Ovary (tissue), 9 donors: Measurements from ENCODE around the gene AP5Z1. TPM values are rescaled to one million over a fixed set of nuclear protein-coding genes. Genes with fewer than 3 reads are reported as not detected.
A peak's percentile ranks its signal among the peaks of the same experiment; 100 is the strongest.

Experiments
- DNase-seq, 5 donors: peaks; one replicate each; pipeline ENCODE4 v3.0.0-alpha.2; 2019 to 2020
- H3K27ac ChIP-seq, 2 donors: fragments of 200-600 bp; one replicate each; pipeline versions ENCODE4 v1.5.1 to v1.8.0; 2019 to 2022
- H3K27me3 ChIP-seq: fragments of 200-600 bp; one replicate; pipeline ENCODE4 v1.8.0; 2022
- H3K36me3 ChIP-seq: fragments of 200-600 bp; sonication (generic); one replicate; pipeline ENCODE4 v1.5.1; 2019
- H3K4me1 ChIP-seq: one replicate; pipeline ENCODE4 v1.8.1; 2013; ENCODE audit warnings: mild to moderate bottlenecking, moderate library complexity; ENCODE audit not compliant: insufficient read depth
- H3K4me3 ChIP-seq: fragments of 200-600 bp; sonication (generic); one replicate; pipeline ENCODE4 v1.5.1; 2017
- H3K9me3 ChIP-seq, 2 donors: fragments of 200-600 bp in 1 of 2; sonication (generic) in 1 of 2; one replicate each; pipeline versions ENCODE4 v1.5.1 to v1.8.1; 2013 to 2019; ENCODE audit warnings: mild to moderate bottlenecking in 1 of 2, moderate library complexity in 1 of 2
- EP300 ChIP-seq: sonication (generic); formaldehyde crosslinking; IDR thresholded peaks from one replicate; pipeline ENCODE4 v1.6.1; 2017; ENCODE audit warnings: antibody characterized with exemption
- POLR2A ChIP-seq: fragments of 450-650 bp; IDR thresholded peaks from one replicate; pipeline ENCODE4 v1.6.1; 2017; ENCODE audit warnings: antibody characterized with exemption, mild to moderate bottlenecking, moderate library complexity
- WGBS, 3 donors: extraction: QIAGEN DNeasy Blood & Tissue Kit in 1 of 3; methylation state at CpG; one replicate each; pipeline versions ENCODE4 v1.1.5 to v1.1.7; 2013 to 2017; 5-methylcytosine and 5-hydroxymethylcytosine counted together
- intact Hi-C, 4 donors: fragments of 100-400 bp; cut with DNase I; formaldehyde crosslinking; loops; one replicate each; pipeline versions ENCODE4 v1.11.0 to v1.15.1; 2022 to 2023
- polyA plus RNA-seq, 2 donors: library from polyadenylated mRNA; stranded (reverse); fragments of 200-250 nt in 1 of 2; fragments of 350-450 nt in 1 of 2; fragmentation: Illumina TruSeq in 1 of 2; extraction: RNeasy Lipid Tissue Mini Kit (QIAGEN cat#74804) in 1 of 2; gene quantifications; one replicate each; pipeline ENCODE4 v1.2.3, GENCODE V29; 2013 to 2014
- total RNA-seq, 7 donors: library from RNA; depleted of rRNA in 2 of 7; stranded (reverse); fragments of >200 nt in 2 of 7; fragmentation: NEBNext Ultra II Directional in 3 of 7; extraction: Animal tissue kit (Norgen Biotek cat#: 25700) in 3 of 7; gene quantifications; one replicate each; pipeline versions ENCODE4 v1.1.0 to v1.2.4, GENCODE V29; 2016 to 2023
- TF ChIP-seq, protein P1 (sequence below), 3 donors: fragments of 450-650 bp in 2 of 3; fragments of 200-600 bp in 1 of 3; IDR thresholded peaks; one replicate each; pipeline versions ENCODE4 v1.5.1 to v1.8.0; 2016 to 2022; ENCODE audit warnings: antibody characterized with exemption in 3 of 3, mild to moderate bottlenecking in 1 of 3
- donor health status: DM: no; HTN: no; CAD: no; lungs with moderate emphysema.
- donor health status: DM: no; HTN: no; CAD: no.
- donor health status: Bipolar disorder and iron deficiency.
- donor health status: DM: yes; HTN: yes; CAD: no.
- donor health status: DM: no; HTN: no; CAD: no.
- donor health status: DM: yes; HTN: yes; CAD: no.

The AP5Z1 gene
- total and polyA plus RNA-seq, 9 donors, result 2.4 to 37.3 (median 23.1) TPM

- no peak for TF ChIP-seq POLR2A
- TF ChIP-seq, protein P1, sequence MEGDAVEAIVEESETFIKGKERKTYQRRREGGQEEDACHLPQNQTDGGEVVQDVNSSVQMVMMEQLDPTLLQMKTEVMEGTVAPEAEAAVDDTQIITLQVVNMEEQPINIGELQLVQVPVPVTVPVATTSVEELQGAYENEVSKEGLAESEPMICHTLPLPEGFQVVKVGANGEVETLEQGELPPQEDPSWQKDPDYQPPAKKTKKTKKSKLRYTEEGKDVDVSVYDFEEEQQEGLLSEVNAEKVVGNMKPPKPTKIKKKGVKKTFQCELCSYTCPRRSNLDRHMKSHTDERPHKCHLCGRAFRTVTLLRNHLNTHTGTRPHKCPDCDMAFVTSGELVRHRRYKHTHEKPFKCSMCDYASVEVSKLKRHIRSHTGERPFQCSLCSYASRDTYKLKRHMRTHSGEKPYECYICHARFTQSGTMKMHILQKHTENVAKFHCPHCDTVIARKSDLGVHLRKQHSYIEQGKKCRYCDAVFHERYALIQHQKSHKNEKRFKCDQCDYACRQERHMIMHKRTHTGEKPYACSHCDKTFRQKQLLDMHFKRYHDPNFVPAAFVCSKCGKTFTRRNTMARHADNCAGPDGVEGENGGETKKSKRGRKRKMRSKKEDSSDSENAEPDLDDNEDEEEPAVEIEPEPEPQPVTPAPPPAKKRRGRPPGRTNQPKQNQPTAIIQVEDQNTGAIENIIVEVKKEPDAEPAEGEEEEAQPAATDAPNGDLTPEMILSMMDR (IDR thresholded peaks at IDR 0.05), result no peak
- no peak for TF ChIP-seq EP300
- Histone ChIP-seq H3K27me3 (no peaks in the 10 kb centered on the region), H3K4me1 (peaks cover 1% of the 10 kb centered on the region), H3K27ac (no peak overlapping the region), H3K4me3 (no peak overlapping the region), H3K9me3 (no peaks in the 10 kb centered on the region), H3K36me3 (no peaks in the 10 kb centered on the region)
- no peak for DNase-seq
- 82 to 92% (median 84%) methylated on average over 9 of the region's 9 CpGs for WGBS, 3 donors
- intact Hi-C loops, result loop anchor here in 1 of 4 donors (5.0 to 10.0 kb wide), 2 partner anchors 86 to 288 kb away; partner anchors contain the start of gene RADIL
These were observed 21.0 kb downstream of the AP5Z1 start for GRCh38 chr7:4796453-4796852.

- TF ChIP-seq, protein P1 (IDR thresholded peaks at IDR 0.05), result peak; percentile 76 to 88 (median 83)
- no peak for TF ChIP-seq EP300
- intact Hi-C loops, result loop anchor here in 1 of 4 donors (5.0 to 10.0 kb wide), 2 partner anchors 84 to 287 kb away; partner anchors contain the start of gene RADIL
- WGBS, 3 donors, result 31 to 38% (median 33%) methylated on average over 37 of the region's 37 CpGs
- DNase-seq, result peak; percentile 32 to 79 (median 60)
- H3K4me1 ChIP-seq, result no peaks in the 10 kb centered on the region
- H3K27me3 ChIP-seq, result no peaks in the 10 kb centered on the region
- H3K4me3 ChIP-seq, result no peak overlapping the region
- H3K36me3 ChIP-seq, result no peaks in the 10 kb centered on the region
- H3K9me3 ChIP-seq, result no peaks in the 10 kb centered on the region
- no peak overlapping the region for H3K27ac ChIP-seq
These were observed 22.7 kb downstream of the AP5Z1 start for GRCh38 chr7:4797858-4798705.

DNA sequence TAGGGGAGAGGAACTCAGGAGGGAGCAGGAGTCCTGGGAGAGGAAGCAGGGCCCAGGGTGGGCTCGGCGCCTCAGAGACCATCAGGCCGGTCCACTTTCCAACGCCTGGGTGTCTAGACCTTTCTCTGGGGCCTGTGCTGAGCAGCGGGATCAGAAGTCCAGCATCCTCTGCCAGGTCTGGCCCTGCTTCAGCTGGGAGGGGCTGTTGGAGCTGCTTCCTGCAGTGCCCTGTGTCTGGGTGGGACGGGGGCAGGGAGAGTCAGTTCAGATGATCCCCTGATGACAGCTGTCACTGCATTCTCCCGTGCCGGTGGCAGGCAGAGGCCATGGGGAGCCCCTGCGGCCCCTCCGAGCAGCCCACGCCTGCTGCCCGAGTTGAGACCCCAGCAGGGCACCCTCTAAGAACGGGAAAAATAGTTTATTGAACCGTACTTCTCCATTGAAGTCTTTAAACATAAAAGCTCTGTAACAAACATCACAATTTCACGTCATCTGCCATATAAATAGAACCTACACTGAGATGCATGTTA is 23.3 kb downstream of the AP5Z1 start:
- WGBS, 3 donors, result 85 to 89% (median 88%) methylated on average over 15 of the region's 15 CpGs
- no peak for TF ChIP-seq POLR2A
- TF ChIP-seq, protein P1 (IDR thresholded peaks at IDR 0.05), result no peak
- TF ChIP-seq EP300, result no peak
- DNase-seq, result peak in 1 of 5 donors; percentile 21
- no peaks in the 10 kb centered on the region for H3K4me1 ChIP-seq
- H3K36me3 ChIP-seq, result no peaks in the 10 kb centered on the region
- no peaks in the 10 kb centered on the region for H3K27me3 ChIP-seq
- intact Hi-C loops, result loop anchor here in 1 of 4 donors (5.0 to 10.0 kb wide), 2 partner anchors 84 to 286 kb away; partner anchors contain the start of gene RADIL
- H3K9me3 ChIP-seq, result no peaks in the 10 kb centered on the region
- H3K4me3 ChIP-seq, result no peak overlapping the region
- H3K27ac ChIP-seq, result no peak overlapping the region

- 38 to 63% (median 55%) methylated on average over 29 to 39 of the region's 39 CpGs for WGBS, 3 donors
- Histone ChIP-seq H3K27ac (no peak overlapping the region), H3K4me1 (no peaks in the 10 kb centered on the region), H3K27me3 (no peaks in the 10 kb centered on the region), H3K4me3 (no peak overlapping the region), H3K9me3 (no peaks in the 10 kb centered on the region), H3K36me3 (no peaks in the 10 kb centered on the region)
- TF ChIP-seq POLR2A, result no peak
- TF ChIP-seq, protein P1 (IDR thresholded peaks at IDR 0.05), result no peak
- TF ChIP-seq EP300, result no peak
- DNase-seq, result peak in 2 of 5 donors; percentile 36 to 38
- intact Hi-C loops, result loop anchor here in 3 of 4 donors (2.0 to 10.0 kb wide), 6 partner anchors 83 to 288 kb away; partner anchors contain the start of gene RADIL (in 2 of the 3)
These were observed 24.3 kb downstream of the AP5Z1 start for GRCh38 chr7:4799508-4800268.
